Liver (tissue), 9 donors: ENCODE data around the gene UBAP2L. TPM values are rescaled to one million over a fixed set of nuclear protein-coding genes. Genes with fewer than 3 reads are reported as not detected.
"Not testable (repeated sequence)": the region's sequence is repeated elsewhere in the genome, so short reads cannot be mapped to it uniquely, and the experiment has no call there.

ENCODE experiments used
- DNase-seq: peaks from one replicate; pipeline ENCODE4 v3.0.0-alpha.2; 2017; ENCODE audit warnings: low spot score
- H3K27ac ChIP-seq, 2 donors: one replicate each; pipeline ENCODE4 v1.7.0; 2013; ENCODE audit warnings: inconsistent platforms in 2 of 2, low read length in 2 of 2, control low read depth in 1 of 2, low read depth in 1 of 2, mild to moderate bottlenecking in 1 of 2
- H3K27me3 ChIP-seq, 4 donors: one replicate each; pipeline versions ENCODE4 v1.6.1 to v1.7.0; 2013; ENCODE audit warnings: low read length in 3 of 4, inconsistent platforms in 1 of 4, mild to moderate bottlenecking in 1 of 4, moderate library complexity in 1 of 4; ENCODE audit not compliant: control insufficient read depth in 4 of 4, insufficient read depth in 4 of 4
- H3K36me3 ChIP-seq, 4 donors: one replicate each; pipeline versions ENCODE4 v1.6.1 to v1.7.0; 2013; ENCODE audit warnings: low read length in 3 of 4, mild to moderate bottlenecking in 3 of 4, low read depth in 1 of 4, moderate library complexity in 1 of 4; ENCODE audit not compliant: control insufficient read depth in 4 of 4, insufficient read depth in 3 of 4
- H3K4me1 ChIP-seq, 4 donors: one replicate each; pipeline versions ENCODE4 v1.6.1 to v1.7.0; 2013; ENCODE audit warnings: low read length in 3 of 4, mild to moderate bottlenecking in 3 of 4, moderate library complexity in 1 of 4; ENCODE audit not compliant: control insufficient read depth in 4 of 4, insufficient read depth in 4 of 4
- H3K4me3 ChIP-seq, 3 donors: one replicate each; pipeline versions ENCODE4 v1.6.1 to v1.7.0; 2013; ENCODE audit warnings: low read length in 3 of 3, control low read depth in 1 of 3, low read depth in 1 of 3, mild to moderate bottlenecking in 1 of 3
- H3K9ac ChIP-seq, 2 donors: one replicate each; pipeline ENCODE4 v1.7.0; 2013; ENCODE audit warnings: low read length in 2 of 2, mild to moderate bottlenecking in 2 of 2, moderate library complexity in 2 of 2, control low read depth in 1 of 2, low read depth in 1 of 2
- H3K9me3 ChIP-seq, 4 donors: one replicate each; pipeline versions ENCODE4 v1.6.1 to v1.7.0; 2013; ENCODE audit warnings: low read length in 3 of 4; ENCODE audit not compliant: control insufficient read depth in 4 of 4
- FOXA1 ChIP-seq: IDR thresholded peaks from 2 replicates; pipeline ENCODE4 v1.6.1; 2016; ENCODE audit warnings: antibody characterized with exemption
- FOXA2 ChIP-seq: IDR thresholded peaks from 2 replicates; pipeline ENCODE4 v1.6.1; 2016; ENCODE audit warnings: antibody characterized with exemption
- GABPA ChIP-seq, 2 donors: IDR thresholded peaks in 1 of 2; conservative IDR thresholded peaks in 1 of 2; 2 replicates each; pipeline ENCODE4 v1.6.1; 2016; ENCODE audit warnings: antibody characterized with exemption in 2 of 2, mild to moderate bottlenecking in 1 of 2, moderate library complexity in 1 of 2
- HNF4A ChIP-seq, 2 donors: conservative IDR thresholded peaks; 2 replicates each; pipeline ENCODE4 v1.6.1; 2016; ENCODE audit warnings: antibody characterized with exemption in 2 of 2, mild to moderate bottlenecking in 2 of 2
- HNF4G ChIP-seq: IDR thresholded peaks from 2 replicates; pipeline ENCODE4 v1.6.1; 2016; ENCODE audit warnings: antibody characterized with exemption
- NR2F2 ChIP-seq: IDR thresholded peaks from 2 replicates; pipeline ENCODE4 v1.6.1; 2016; ENCODE audit warnings: antibody characterized with exemption
- RAD21 ChIP-seq, 2 donors: IDR thresholded peaks; 2 replicates each; pipeline ENCODE4 v1.6.1; 2016; ENCODE audit warnings: antibody characterized with exemption in 2 of 2, mild to moderate bottlenecking in 2 of 2
- RXRA ChIP-seq, 2 donors: IDR thresholded peaks; 2 replicates each; pipeline ENCODE4 v1.6.1; 2017 to 2018; ENCODE audit warnings: antibody characterized with exemption in 2 of 2, mild to moderate bottlenecking in 1 of 2
- SP1 ChIP-seq: IDR thresholded peaks from 2 replicates; pipeline ENCODE4 v1.6.1; 2018; ENCODE audit warnings: antibody characterized with exemption, mild to moderate bottlenecking
- TAF1 ChIP-seq: conservative IDR thresholded peaks from 2 replicates; pipeline ENCODE4 v1.6.1; 2016; ENCODE audit warnings: antibody characterized with exemption, mild to moderate bottlenecking
- YY1 ChIP-seq: IDR thresholded peaks from 2 replicates; pipeline ENCODE4 v1.6.1; 2016; ENCODE audit warnings: antibody characterized with exemption, mild to moderate bottlenecking
- WGBS: extraction: QIAGEN DNeasy Blood & Tissue Kit; methylation state at CpG from one replicate; pipeline ENCODE4 v1.1.7; 2013; 5-methylcytosine and 5-hydroxymethylcytosine counted together
- polyA plus RNA-seq, 2 donors: library from polyadenylated mRNA; stranded (reverse) in 1 of 2; unstranded in 1 of 2; fragments of 200-250 nt in 1 of 2; fragments of >200 nt in 1 of 2; fragmentation: Nextera tagmentation in 1 of 2; extraction: Ambion mirVana in 1 of 2; gene quantifications; one replicate each; pipeline versions ENCODE4 v1.2.1 to v1.2.3, GENCODE V29; 2013 to 2015
- total RNA-seq, 2 donors: library from RNA; depleted of rRNA; stranded (reverse); fragments of >200 nt; gene quantifications; one replicate each; pipeline ENCODE4 v1.2.3, GENCODE V29; 2014
- TF ChIP-seq, protein P1 (sequence below): fragments of 150-350 bp; IDR thresholded peaks from 2 replicates; pipeline ENCODE4 v1.5.1; 2017; ENCODE audit warnings: improper control_type of control experiment, low read depth, low read length; ENCODE audit not compliant: missing input control
- TF ChIP-seq, protein P2 (sequence below): IDR thresholded peaks from 2 replicates; pipeline ENCODE4 v1.6.1; 2016; ENCODE audit warnings: antibody characterized with exemption, mild to moderate bottlenecking
- TF ChIP-seq, protein P3 (sequence below): IDR thresholded peaks from 2 replicates; pipeline ENCODE4 v1.6.1; 2016; ENCODE audit warnings: antibody characterized with exemption
- TF ChIP-seq, protein P4 (sequence below): IDR thresholded peaks from 2 replicates; pipeline ENCODE4 v1.6.1; 2016; ENCODE audit warnings: antibody characterized with exemption
- TF ChIP-seq, protein P5 (sequence below): IDR thresholded peaks from 2 replicates; pipeline ENCODE4 v1.6.1; 2016; ENCODE audit warnings: antibody characterized with exemption
- donor health status: healthy.
- donor health status: healthy.
- donor health status: healthy.
- donor health status: healthy.
- donor health status: healthy.

UBAP2L gene
- total and polyA plus RNA-seq, 4 donors: 24.3 to 51.0 (median 34.1) TPM

DNA sequence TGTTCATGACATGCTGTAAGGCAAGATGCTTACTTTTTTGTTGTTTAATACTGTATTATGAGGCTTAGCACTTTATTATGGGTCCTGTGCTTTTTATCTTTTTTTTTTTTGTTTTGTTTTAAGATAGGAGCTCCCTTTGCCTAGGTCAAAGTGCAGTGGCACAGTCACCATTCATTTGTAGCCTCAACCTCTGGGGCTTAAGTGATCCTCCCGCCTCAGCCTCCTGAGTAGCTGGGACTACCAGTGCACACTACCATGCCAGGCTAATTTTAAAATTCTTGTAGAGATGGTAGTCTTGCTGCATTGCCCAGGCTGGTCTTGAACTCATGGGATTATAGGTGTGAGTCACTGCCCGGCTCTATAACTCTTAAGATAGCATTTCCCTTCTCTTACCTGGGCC lies 4.6 kb downstream of the UBAP2L start:
- over 99% methylated on average over 2 of the region's 2 CpGs for WGBS
- Histone ChIP-seq H3K9me3 (no peaks in the 10 kb centered on the region), H3K27me3 (no peaks in the 10 kb centered on the region), H3K9ac (no peak overlapping the region), H3K36me3 (peaks cover 11 to 34% (median 28%) of the 10 kb centered on the region in 4 donors), H3K4me3 (no peak overlapping the region), H3K27ac (no peak overlapping the region), H3K4me1 (peaks cover 1 to 13% (median 9%) of the 10 kb centered on the region in 4 donors)
- TF ChIP-seq, protein P1, sequence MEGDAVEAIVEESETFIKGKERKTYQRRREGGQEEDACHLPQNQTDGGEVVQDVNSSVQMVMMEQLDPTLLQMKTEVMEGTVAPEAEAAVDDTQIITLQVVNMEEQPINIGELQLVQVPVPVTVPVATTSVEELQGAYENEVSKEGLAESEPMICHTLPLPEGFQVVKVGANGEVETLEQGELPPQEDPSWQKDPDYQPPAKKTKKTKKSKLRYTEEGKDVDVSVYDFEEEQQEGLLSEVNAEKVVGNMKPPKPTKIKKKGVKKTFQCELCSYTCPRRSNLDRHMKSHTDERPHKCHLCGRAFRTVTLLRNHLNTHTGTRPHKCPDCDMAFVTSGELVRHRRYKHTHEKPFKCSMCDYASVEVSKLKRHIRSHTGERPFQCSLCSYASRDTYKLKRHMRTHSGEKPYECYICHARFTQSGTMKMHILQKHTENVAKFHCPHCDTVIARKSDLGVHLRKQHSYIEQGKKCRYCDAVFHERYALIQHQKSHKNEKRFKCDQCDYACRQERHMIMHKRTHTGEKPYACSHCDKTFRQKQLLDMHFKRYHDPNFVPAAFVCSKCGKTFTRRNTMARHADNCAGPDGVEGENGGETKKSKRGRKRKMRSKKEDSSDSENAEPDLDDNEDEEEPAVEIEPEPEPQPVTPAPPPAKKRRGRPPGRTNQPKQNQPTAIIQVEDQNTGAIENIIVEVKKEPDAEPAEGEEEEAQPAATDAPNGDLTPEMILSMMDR: no peak
- TF ChIP-seq RXRA (IDR thresholded peaks at IDR 0.05) (no peak), GABPA (IDR thresholded peaks at IDR 0.05 in 1 of 2, conservative IDR thresholded peaks at IDR 0.05 in 1 of 2) (no peak), TAF1 (no peak), FOXA2 (no peak), HNF4A (conservative IDR thresholded peaks at IDR 0.05) (no peak), HNF4G (no peak), YY1 (no peak), NR2F2 (no peak), RAD21 (IDR thresholded peaks at IDR 0.05) (no peak), FOXA1 (no peak), SP1 (no peak)
- TF ChIP-seq, protein P2, sequence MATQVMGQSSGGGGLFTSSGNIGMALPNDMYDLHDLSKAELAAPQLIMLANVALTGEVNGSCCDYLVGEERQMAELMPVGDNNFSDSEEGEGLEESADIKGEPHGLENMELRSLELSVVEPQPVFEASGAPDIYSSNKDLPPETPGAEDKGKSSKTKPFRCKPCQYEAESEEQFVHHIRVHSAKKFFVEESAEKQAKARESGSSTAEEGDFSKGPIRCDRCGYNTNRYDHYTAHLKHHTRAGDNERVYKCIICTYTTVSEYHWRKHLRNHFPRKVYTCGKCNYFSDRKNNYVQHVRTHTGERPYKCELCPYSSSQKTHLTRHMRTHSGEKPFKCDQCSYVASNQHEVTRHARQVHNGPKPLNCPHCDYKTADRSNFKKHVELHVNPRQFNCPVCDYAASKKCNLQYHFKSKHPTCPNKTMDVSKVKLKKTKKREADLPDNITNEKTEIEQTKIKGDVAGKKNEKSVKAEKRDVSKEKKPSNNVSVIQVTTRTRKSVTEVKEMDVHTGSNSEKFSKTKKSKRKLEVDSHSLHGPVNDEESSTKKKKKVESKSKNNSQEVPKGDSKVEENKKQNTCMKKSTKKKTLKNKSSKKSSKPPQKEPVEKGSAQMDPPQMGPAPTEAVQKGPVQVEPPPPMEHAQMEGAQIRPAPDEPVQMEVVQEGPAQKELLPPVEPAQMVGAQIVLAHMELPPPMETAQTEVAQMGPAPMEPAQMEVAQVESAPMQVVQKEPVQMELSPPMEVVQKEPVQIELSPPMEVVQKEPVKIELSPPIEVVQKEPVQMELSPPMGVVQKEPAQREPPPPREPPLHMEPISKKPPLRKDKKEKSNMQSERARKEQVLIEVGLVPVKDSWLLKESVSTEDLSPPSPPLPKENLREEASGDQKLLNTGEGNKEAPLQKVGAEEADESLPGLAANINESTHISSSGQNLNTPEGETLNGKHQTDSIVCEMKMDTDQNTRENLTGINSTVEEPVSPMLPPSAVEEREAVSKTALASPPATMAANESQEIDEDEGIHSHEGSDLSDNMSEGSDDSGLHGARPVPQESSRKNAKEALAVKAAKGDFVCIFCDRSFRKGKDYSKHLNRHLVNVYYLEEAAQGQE: no peak
- TF ChIP-seq, protein P3, sequence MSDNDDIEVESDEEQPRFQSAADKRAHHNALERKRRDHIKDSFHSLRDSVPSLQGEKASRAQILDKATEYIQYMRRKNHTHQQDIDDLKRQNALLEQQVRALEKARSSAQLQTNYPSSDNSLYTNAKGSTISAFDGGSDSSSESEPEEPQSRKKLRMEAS: no peak
- TF ChIP-seq, protein P4, sequence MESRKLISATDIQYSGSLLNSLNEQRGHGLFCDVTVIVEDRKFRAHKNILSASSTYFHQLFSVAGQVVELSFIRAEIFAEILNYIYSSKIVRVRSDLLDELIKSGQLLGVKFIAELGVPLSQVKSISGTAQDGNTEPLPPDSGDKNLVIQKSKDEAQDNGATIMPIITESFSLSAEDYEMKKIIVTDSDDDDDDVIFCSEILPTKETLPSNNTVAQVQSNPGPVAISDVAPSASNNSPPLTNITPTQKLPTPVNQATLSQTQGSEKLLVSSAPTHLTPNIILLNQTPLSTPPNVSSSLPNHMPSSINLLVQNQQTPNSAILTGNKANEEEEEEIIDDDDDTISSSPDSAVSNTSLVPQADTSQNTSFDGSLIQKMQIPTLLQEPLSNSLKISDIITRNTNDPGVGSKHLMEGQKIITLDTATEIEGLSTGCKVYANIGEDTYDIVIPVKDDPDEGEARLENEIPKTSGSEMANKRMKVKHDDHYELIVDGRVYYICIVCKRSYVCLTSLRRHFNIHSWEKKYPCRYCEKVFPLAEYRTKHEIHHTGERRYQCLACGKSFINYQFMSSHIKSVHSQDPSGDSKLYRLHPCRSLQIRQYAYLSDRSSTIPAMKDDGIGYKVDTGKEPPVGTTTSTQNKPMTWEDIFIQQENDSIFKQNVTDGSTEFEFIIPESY: no peak
- TF ChIP-seq, protein P5, sequence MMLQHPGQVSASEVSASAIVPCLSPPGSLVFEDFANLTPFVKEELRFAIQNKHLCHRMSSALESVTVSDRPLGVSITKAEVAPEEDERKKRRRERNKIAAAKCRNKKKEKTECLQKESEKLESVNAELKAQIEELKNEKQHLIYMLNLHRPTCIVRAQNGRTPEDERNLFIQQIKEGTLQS: no peak
- no peak for DNase-seq

DNA sequence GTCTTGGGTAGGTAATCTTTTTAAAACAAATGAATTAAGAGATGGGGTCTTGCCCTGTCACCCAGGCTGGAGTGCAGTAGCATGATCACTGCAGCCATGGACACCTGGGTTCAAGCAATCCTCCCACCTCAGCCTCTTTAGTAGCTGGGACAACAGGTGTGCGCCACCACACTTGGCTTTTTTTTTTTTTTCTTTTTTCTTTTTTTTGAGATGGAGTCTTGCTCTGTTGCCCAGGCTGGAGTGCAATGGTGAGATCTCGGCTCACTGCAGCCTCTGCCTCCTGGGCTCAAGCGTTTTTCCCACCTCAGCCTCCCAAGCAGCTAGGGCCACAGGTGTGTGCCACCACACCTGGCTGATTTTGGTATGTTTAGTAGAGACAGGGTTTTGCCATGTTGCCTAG lies 10.4 kb downstream of the UBAP2L start:
- WGBS: 100% methylated on average over 3 of the region's 3 CpGs
- DNase-seq, H3K9ac ChIP-seq, H3K9me3 ChIP-seq, H3K4me3 ChIP-seq, H3K4me1 ChIP-seq, H3K27me3 ChIP-seq, H3K27ac ChIP-seq: not testable (repeated sequence)
- peaks cover 22 to 72% (median 50%) of the 10 kb centered on the region in 4 donors for H3K36me3 ChIP-seq

DNA sequence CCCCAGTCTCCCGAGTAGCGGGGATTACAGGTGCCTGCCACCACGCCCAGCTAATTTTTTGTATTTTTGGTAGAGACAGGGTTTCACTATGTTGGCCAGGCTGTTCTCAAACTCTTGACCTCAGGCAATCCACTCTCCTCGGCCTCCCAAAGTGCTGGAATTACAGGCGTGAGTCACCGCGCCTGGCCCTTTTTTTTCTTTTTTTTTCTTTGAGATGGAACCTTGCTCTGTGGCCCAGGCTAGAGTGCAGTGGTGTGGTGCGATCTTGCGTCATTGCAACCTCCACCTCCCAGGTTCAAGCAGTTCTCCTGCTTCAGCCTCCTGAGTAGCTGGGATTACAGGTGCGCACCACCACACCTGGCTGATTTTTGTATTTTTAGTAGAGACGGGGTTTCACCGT lies 12.4 kb downstream of the UBAP2L start:
- H3K4me3 ChIP-seq, DNase-seq, H3K9me3 ChIP-seq, H3K27ac ChIP-seq, H3K27me3 ChIP-seq, H3K9ac ChIP-seq: not testable (repeated sequence)
- 97% methylated on average over 12 of the region's 12 CpGs for WGBS
- peaks cover 23 to 66% (median 41%) of the 10 kb centered on the region in 4 donors for H3K36me3 ChIP-seq
- peaks cover 10 to 28% (median 19%) of the 10 kb centered on the region in 4 donors for H3K4me1 ChIP-seq
